Neural cell (in vitro differentiated cells): ENCODE results near the gene SUMO2. TPM values are rescaled to one million over a fixed set of nuclear protein-coding genes. Genes with fewer than 3 reads are reported as not detected.

ENCODE experiments used
- H2AFZ ChIP-seq: fragments of 200-600, 300-800 bp; sonication (generic), shearing (Covaris generic); 2 replicates; pipeline ENCODE4 v1.6.0; 2014; ENCODE audit warnings: low read depth, mild to moderate bottlenecking, antibody characterized with exemption, low read length, moderate library complexity
- H3F3A ChIP-seq: fragments of 200-600 bp; shearing (Covaris generic); 2 replicates; pipeline ENCODE4 v1.6.1; 2016; ENCODE audit warnings: mild to moderate bottlenecking, moderate library complexity, mixed read lengths, antibody characterized with exemption, low read length; ENCODE audit not compliant: insufficient read depth, poor library complexity, severe bottlenecking
- H3K27ac ChIP-seq: fragments of 200-600, 300-800 bp; sonication (generic), shearing (Covaris generic); 2 replicates; pipeline ENCODE4 v1.5.1; 2014; ENCODE audit warnings: mild to moderate bottlenecking, low read length, moderate library complexity
- H3K27me3 ChIP-seq: fragments of 300-800, 200-600 bp; sonication (generic), shearing (Covaris generic); 2 replicates; pipeline ENCODE4 v1.6.0; 2014; ENCODE audit warnings: mild to moderate bottlenecking, low read depth, low read length, moderate library complexity; ENCODE audit not compliant: insufficient read depth
- H3K36me3 ChIP-seq: fragments of 300-800, 200-600 bp; sonication (generic), shearing (Covaris generic); 2 replicates; pipeline ENCODE4 v1.5.1; 2014; ENCODE audit warnings: mild to moderate bottlenecking, antibody characterized with exemption, low read length, moderate library complexity; ENCODE audit not compliant: insufficient read depth
- H3K4me2 ChIP-seq: fragments of 300-800, 200-600 bp; sonication (generic), shearing (Covaris generic); 2 replicates; pipeline ENCODE4 v1.6.0; 2014; ENCODE audit warnings: mild to moderate bottlenecking, low read length
- H3K4me3 ChIP-seq: fragments of 300-800, 200-600 bp; sonication (generic), shearing (Covaris generic); 2 replicates; pipeline ENCODE4 v1.5.1; 2014; ENCODE audit warnings: mild to moderate bottlenecking, low read length, moderate library complexity
- H3K79me2 ChIP-seq: fragments of 200-600 bp; shearing (Covaris generic); replicated peaks from 2 replicates; pipeline ENCODE4 v1.6.0; 2014; ENCODE audit warnings: mild to moderate bottlenecking, low read length, moderate library complexity; ENCODE audit not compliant: insufficient read depth
- H3K9ac ChIP-seq: fragments of 300-800, 200-600 bp; sonication (generic), shearing (Covaris generic); 2 replicates; pipeline ENCODE4 v1.6.1; 2016; ENCODE audit warnings: mild to moderate bottlenecking, low read length, mixed read lengths
- H3K9me2 ChIP-seq: fragments of 200-600 bp; shearing (Covaris generic); 2 replicates; pipeline ENCODE4 v1.6.1; 2016; ENCODE audit warnings: mild to moderate bottlenecking, low read length, mixed read lengths; ENCODE audit not compliant: insufficient read depth
- H3K9me3 ChIP-seq: fragments of 200-600, 300-800 bp; sonication (generic), shearing (Covaris generic); 2 replicates; pipeline ENCODE4 v1.6.1; 2016; ENCODE audit warnings: mild to moderate bottlenecking, mixed run types, low read length, moderate library complexity, mixed read lengths
- H4K20me1 ChIP-seq: fragments of 200-600 bp; shearing (Covaris generic); 2 replicates; pipeline ENCODE4 v1.6.1; 2016; ENCODE audit warnings: mild to moderate bottlenecking, mixed run types; ENCODE audit not compliant: insufficient read depth
- EP300 ChIP-seq: fragments of 450-650 bp; conservative IDR thresholded peaks from 2 replicates; pipeline ENCODE4 v1.6.1; 2014; ENCODE audit warnings: antibody characterized with exemption, mild to moderate bottlenecking, moderate library complexity; ENCODE audit not compliant: poor library complexity, severe bottlenecking
- EZH2 ChIP-seq: fragments of 200-600, 300-800 bp; shearing (Covaris generic), sonication (generic); IDR thresholded peaks from 2 replicates; pipeline ENCODE4 v1.6.1; 2014; ENCODE audit warnings: antibody characterized with exemption, low read length, borderline replicate concordance, mild to moderate bottlenecking; ENCODE audit not compliant: insufficient read depth, poor library complexity, severe bottlenecking
- MXI1 ChIP-seq: fragments of 450-650 bp; conservative IDR thresholded peaks from 2 replicates; pipeline ENCODE4 v1.6.1; 2014; ENCODE audit warnings: antibody characterized with exemption, mild to moderate bottlenecking; ENCODE audit not compliant: poor library complexity, severe bottlenecking
- POLR2AphosphoS5 ChIP-seq: IDR thresholded peaks from 2 replicates; pipeline ENCODE4 v1.6.1; 2012
- RAD21 ChIP-seq: fragments of 450-650 bp; conservative IDR thresholded peaks from 2 replicates; pipeline ENCODE4 v1.6.1; 2014; ENCODE audit warnings: antibody characterized with exemption, mild to moderate bottlenecking, moderate library complexity
- SMC3 ChIP-seq: fragments of 450-650 bp; conservative IDR thresholded peaks from 2 replicates; pipeline ENCODE4 v1.6.1; 2014; ENCODE audit warnings: antibody characterized with exemption, mild to moderate bottlenecking, moderate library complexity; ENCODE audit not compliant: poor library complexity
- polyA plus RNA-seq: library from polyadenylated mRNA; depleted of rRNA; stranded (reverse); fragments of >200 nt; gene quantifications from 2 replicates; pipeline ENCODE4 v1.2.3, GENCODE V29; 2014
- TF ChIP-seq, protein P1 (sequence below): fragments of 450-650 bp; IDR thresholded peaks from 2 replicates; pipeline ENCODE4 v1.5.1; 2014; ENCODE audit warnings: antibody characterized with exemption, mild to moderate bottlenecking, moderate library complexity; ENCODE audit not compliant: poor library complexity, severe bottlenecking
- TF ChIP-seq, protein P2 (sequence below): IDR thresholded peaks from 2 replicates; pipeline ENCODE4 v1.6.1; 2012; ENCODE audit warnings: borderline replicate concordance

The SUMO2 gene
- polyA plus RNA-seq, 1 donor from 2014 or later: 283 TPM

DNA sequence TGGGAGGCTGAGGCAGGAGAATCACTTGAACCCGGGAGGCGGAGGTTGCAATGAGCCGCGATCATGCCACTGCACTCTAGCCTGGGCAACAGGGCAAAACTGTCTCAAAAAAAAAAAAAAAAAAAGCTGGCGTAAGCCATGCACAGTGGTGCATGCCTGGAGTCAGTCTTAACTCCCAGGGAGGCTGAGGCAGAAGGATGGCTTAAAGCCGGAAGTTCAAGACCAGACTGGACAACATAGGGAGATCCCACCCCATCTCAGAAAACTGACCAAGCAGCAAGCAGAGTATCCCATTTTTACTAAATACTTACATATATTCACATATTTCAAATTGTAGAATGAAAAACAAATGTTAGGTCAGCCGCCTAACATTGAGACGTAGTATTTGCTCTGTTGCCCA lies 55.8 kb downstream of the SUMO2 start:
- H3K4me2 ChIP-seq: no peak overlapping the region
- no peak overlapping the region for H3K9ac ChIP-seq
- H4K20me1 ChIP-seq: no peaks in the 10 kb centered on the region
- H3K27ac ChIP-seq: no peak overlapping the region
- H3K79me2 ChIP-seq: no peaks in the 10 kb centered on the region
- no peaks in the 10 kb centered on the region for H3K9me2 ChIP-seq
- no peak for TF ChIP-seq RAD21
- TF ChIP-seq, protein P1, sequence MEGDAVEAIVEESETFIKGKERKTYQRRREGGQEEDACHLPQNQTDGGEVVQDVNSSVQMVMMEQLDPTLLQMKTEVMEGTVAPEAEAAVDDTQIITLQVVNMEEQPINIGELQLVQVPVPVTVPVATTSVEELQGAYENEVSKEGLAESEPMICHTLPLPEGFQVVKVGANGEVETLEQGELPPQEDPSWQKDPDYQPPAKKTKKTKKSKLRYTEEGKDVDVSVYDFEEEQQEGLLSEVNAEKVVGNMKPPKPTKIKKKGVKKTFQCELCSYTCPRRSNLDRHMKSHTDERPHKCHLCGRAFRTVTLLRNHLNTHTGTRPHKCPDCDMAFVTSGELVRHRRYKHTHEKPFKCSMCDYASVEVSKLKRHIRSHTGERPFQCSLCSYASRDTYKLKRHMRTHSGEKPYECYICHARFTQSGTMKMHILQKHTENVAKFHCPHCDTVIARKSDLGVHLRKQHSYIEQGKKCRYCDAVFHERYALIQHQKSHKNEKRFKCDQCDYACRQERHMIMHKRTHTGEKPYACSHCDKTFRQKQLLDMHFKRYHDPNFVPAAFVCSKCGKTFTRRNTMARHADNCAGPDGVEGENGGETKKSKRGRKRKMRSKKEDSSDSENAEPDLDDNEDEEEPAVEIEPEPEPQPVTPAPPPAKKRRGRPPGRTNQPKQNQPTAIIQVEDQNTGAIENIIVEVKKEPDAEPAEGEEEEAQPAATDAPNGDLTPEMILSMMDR: no peak
- H3K9me3 ChIP-seq: no peaks in the 10 kb centered on the region
- no peak overlapping the region for H3K4me3 ChIP-seq
- H3K36me3 ChIP-seq: no peaks in the 10 kb centered on the region
- no peaks in the 10 kb centered on the region for H3F3A ChIP-seq
- no peaks in the 10 kb centered on the region for H3K27me3 ChIP-seq
- H2AFZ ChIP-seq: no peak overlapping the region

DNA sequence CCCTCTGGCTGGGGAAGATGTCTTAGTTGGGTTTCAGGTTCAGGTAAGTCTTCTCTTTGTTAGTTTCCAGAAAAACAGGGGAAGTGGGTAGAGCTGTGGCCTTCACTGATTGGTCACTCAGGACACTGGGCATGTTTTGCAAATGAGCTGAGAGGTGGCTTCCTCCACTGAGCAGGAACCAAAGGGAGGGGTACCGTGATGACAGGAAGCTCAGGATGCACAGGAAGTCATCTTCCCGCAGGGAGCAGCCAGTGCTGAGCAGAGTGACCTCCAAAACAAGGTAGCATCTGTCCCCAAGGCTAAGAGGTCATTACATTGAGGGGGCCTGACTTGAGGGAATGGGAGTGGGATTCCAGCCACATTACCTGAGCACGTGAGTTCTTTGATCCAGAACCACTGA lies 56.8 kb downstream of the SUMO2 start:
- Histone ChIP-seq H3K9me3 (no peaks in the 10 kb centered on the region), H3F3A (no peaks in the 10 kb centered on the region), H3K27me3 (no peaks in the 10 kb centered on the region), H3K4me3 (no peak overlapping the region), H3K9me2 (no peaks in the 10 kb centered on the region), H3K4me2 (no peak overlapping the region), H2AFZ (no peak overlapping the region), H4K20me1 (no peaks in the 10 kb centered on the region), H3K27ac (no peak overlapping the region), H3K79me2 (no peaks in the 10 kb centered on the region), H3K9ac (no peak overlapping the region), H3K36me3 (no peaks in the 10 kb centered on the region)
- TF ChIP-seq, protein P1: no peak
- TF ChIP-seq SMC3 (no peak), POLR2AphosphoS5 (no peak), RAD21 (no peak), MXI1 (no peak), EP300 (no peak), EZH2 (no peak)
- TF ChIP-seq, protein P2, sequence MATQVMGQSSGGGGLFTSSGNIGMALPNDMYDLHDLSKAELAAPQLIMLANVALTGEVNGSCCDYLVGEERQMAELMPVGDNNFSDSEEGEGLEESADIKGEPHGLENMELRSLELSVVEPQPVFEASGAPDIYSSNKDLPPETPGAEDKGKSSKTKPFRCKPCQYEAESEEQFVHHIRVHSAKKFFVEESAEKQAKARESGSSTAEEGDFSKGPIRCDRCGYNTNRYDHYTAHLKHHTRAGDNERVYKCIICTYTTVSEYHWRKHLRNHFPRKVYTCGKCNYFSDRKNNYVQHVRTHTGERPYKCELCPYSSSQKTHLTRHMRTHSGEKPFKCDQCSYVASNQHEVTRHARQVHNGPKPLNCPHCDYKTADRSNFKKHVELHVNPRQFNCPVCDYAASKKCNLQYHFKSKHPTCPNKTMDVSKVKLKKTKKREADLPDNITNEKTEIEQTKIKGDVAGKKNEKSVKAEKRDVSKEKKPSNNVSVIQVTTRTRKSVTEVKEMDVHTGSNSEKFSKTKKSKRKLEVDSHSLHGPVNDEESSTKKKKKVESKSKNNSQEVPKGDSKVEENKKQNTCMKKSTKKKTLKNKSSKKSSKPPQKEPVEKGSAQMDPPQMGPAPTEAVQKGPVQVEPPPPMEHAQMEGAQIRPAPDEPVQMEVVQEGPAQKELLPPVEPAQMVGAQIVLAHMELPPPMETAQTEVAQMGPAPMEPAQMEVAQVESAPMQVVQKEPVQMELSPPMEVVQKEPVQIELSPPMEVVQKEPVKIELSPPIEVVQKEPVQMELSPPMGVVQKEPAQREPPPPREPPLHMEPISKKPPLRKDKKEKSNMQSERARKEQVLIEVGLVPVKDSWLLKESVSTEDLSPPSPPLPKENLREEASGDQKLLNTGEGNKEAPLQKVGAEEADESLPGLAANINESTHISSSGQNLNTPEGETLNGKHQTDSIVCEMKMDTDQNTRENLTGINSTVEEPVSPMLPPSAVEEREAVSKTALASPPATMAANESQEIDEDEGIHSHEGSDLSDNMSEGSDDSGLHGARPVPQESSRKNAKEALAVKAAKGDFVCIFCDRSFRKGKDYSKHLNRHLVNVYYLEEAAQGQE: no peak
